ENCODE results near the gene FAXDC2.
A peak's percentile ranks its signal among the peaks of the same experiment; 100 is the strongest.

FAXDC2 gene

DNA sequence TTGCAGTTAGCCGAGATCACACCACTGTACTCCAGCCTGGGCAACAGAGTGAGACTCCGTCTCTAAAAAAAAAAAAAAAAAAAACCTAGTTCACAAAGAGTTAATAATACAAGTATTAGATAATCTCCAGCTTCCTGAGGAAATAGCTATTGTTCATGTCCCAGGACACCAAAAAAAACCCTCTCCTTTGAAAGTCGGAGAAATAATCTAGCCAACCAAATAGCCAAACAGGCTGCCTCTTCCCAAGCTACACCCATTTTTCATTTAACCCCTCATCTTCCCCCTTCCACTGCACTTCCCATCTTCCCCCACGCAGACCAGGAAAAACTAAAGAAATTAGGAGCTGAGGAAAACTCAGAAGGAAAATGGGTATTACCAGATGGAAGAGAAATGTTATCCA lies 31.6 kb upstream of the FAXDC2 start:
- Histone ChIP-seq H3K4me3 (ENCODE audit: low read length) (no peak overlapping the region), H3K36me3 (ENCODE audit: insufficient read depth, low read length) (peaks cover 38% of the 10 kb centered on the region), H3K9me3 (replicated peaks; ENCODE audit: low read length) (peaks cover 26% of the 10 kb centered on the region), H3K27me3 (ENCODE audit: control insufficient read depth, insufficient read depth, low read length) (no peaks in the 10 kb centered on the region), H3K4me1 (ENCODE audit: control insufficient read depth, insufficient read depth, low read length) (no peaks in the 10 kb centered on the region), H3K9ac (ENCODE audit: low read depth, low read length) (no peak overlapping the region), H3K4me2 (ENCODE audit: low read length) (no peak overlapping the region)

DNA sequence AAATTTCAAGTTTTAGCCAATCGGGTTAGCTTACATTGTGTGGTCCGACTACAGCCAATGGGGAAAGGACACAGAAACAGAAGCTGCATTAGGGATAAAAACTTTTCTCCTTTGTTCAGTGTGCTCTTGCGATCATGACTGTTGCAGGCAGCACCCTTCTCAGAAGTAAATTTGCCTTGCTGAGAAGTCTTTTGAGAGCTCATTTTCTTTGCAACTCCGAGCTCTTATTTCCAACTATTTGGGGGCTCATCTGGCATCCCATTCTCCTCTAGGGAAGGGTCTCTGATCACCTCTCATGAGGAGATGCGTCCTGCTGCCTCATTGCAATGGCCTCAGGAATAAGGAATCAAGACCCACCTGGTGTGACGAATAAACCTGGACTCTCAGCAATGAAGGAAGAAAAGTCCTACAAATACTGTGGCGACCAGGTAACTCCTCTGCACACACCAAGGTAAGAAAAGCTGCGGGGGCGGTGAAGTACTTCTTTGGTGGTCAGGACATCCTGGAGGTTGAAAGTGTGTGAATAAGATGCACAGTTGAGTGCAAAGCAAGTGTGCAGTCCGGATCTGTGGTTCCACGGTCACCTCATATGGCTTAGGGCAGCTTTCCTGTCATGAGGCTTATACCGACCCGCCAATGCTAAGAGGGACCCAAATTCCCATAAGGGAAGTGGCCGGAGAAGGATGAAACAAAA lies 28.4 kb upstream of the FAXDC2 start:
- Histone ChIP-seq H3K4me2 (ENCODE audit: low read length) (no peak overlapping the region), H3K27me3 (ENCODE audit: control insufficient read depth, insufficient read depth, low read length) (no peaks in the 10 kb centered on the region), H3K9ac (ENCODE audit: low read depth, low read length) (no peak overlapping the region), H3K36me3 (ENCODE audit: insufficient read depth, low read length) (peaks cover 38% of the 10 kb centered on the region), H3K9me3 (replicated peaks; ENCODE audit: low read length) (peaks cover 9% of the 10 kb centered on the region), H3K4me3 (ENCODE audit: low read length) (no peak overlapping the region), H3K4me1 (ENCODE audit: control insufficient read depth, insufficient read depth, low read length) (no peaks in the 10 kb centered on the region)

DNA sequence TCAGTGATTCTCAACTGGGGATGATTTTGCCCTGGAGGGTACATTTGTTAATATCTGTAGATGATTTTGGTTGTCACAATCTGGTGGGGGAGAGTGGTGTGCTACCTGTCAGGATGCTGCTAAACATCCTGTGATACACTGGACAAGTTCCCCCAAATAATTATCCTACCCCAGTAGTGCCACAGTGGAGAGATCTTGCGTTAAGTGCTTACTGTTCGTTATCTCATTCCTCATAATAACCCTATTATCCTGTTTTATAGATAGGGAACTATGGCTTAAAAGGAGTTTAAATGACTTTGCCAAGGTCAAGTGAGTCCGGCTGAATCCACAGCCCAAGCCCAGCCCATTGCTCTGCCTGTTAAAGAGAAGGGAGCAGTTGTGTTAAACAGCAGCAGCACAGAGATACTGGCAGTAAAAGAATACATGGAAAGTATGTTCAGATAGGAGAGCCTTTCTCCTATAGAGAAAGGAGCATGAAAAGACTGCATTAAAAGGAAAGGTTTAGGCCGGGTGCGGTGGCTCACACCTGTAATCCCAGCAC lies 23.5 kb upstream of the FAXDC2 start:
- H3K36me3 ChIP-seq (ENCODE audit: insufficient read depth, low read length): peaks cover 64% of the 10 kb centered on the region
- H3K27me3 ChIP-seq (ENCODE audit: control insufficient read depth, insufficient read depth, low read length): no peaks in the 10 kb centered on the region
- H3K9ac ChIP-seq (ENCODE audit: low read depth, low read length): no peak overlapping the region
- peaks cover 7% of the 10 kb centered on the region for H3K9me3 ChIP-seq (replicated peaks; ENCODE audit: low read length)
- H3K4me2 ChIP-seq (ENCODE audit: low read length): no peak overlapping the region
- H3K4me3 ChIP-seq (ENCODE audit: low read length): no peak overlapping the region
- H3K4me1 ChIP-seq (ENCODE audit: control insufficient read depth, insufficient read depth, low read length): peaks cover under 1% of the 10 kb centered on the region

DNA sequence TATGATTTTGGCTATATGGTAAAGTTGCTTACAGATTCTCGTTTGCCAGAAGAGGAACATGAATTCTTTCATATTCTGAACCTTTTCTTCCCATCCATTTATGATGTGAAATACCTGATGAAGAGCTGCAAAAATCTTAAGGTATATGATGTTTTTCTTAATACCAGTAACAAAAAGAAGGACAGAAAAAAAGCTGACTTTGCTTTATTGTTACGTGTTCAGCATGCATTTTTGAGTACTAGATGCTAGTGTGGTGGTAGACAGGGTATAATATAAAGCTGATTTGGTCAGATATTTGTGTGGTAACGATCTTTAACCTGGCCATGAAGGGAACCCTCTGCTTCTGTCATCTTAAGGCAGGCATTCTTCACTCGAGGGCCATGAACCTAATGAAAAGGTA lies 21.3 kb upstream of the FAXDC2 start:
- Histone ChIP-seq H3K4me2 (ENCODE audit: low read length) (no peak overlapping the region), H3K36me3 (ENCODE audit: insufficient read depth, low read length) (peaks cover 67% of the 10 kb centered on the region)

DNA sequence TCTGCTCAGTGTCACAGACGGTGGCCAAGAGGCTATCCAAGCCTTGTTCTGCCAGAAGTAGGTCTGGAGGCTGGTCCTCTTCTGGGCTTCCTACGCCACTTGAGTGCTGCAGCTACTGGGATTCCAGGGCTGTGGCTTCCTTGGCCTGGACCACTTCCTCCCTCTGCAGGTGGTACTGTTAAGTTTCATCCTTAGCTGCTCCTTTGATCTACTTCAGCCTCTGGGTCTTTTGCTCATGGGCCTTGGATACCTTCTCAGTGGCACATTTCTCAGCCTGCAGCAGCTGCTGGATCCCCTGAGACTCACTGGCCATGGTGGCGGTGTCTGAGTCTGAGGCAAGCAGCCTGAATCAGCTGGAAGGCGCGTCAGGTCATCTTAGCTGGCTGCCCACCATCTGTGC lies 18.3 kb upstream of the FAXDC2 start:
- H3K36me3 ChIP-seq (ENCODE audit: insufficient read depth, low read length): peaks cover 65% of the 10 kb centered on the region
- no peaks in the 10 kb centered on the region for H3K9me3 ChIP-seq (replicated peaks; ENCODE audit: low read length)
- H3K4me1 ChIP-seq (ENCODE audit: control insufficient read depth, insufficient read depth, low read length): peaks cover 11% of the 10 kb centered on the region
- no peak overlapping the region for H3K4me3 ChIP-seq (ENCODE audit: low read length)
- H3K4me2 ChIP-seq (ENCODE audit: low read length): no peak overlapping the region
- H3K9ac ChIP-seq (ENCODE audit: low read depth, low read length): no peak overlapping the region
- no peaks in the 10 kb centered on the region for H3K27me3 ChIP-seq (ENCODE audit: control insufficient read depth, insufficient read depth, low read length)

More for the DNA sequence above, 21.3 kb upstream of the FAXDC2 start:
- no peaks in the 10 kb centered on the region for H3K9me3 ChIP-seq (replicated peaks; ENCODE audit: low read length)
- H3K4me3 ChIP-seq (ENCODE audit: low read length): no peak overlapping the region
- peaks cover 11% of the 10 kb centered on the region for H3K4me1 ChIP-seq (ENCODE audit: control insufficient read depth, insufficient read depth, low read length)
- no peak overlapping the region for H3K9ac ChIP-seq (ENCODE audit: low read depth, low read length)
- H3K27me3 ChIP-seq (ENCODE audit: control insufficient read depth, insufficient read depth, low read length): no peaks in the 10 kb centered on the region

DNA sequence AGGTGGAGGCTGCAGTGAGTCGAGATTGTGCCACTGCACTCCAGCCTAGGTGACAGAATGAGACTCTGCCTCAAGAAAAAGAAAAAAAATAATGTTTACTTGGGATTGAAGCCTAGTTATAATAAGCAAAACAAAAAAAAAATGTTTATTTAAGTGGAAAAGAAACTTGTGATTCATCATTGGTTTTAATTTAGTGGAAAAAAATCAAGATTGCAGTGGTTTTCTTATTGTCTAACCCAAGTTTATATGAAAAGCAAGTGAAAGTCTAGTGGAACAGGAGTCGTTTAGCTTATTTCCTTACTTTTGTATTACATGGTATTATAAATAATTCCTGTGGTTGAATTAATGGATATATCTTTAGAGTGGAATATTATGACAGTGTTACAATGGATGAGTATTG lies 16.4 kb upstream of the FAXDC2 start:
- peaks cover 62% of the 10 kb centered on the region for H3K36me3 ChIP-seq (ENCODE audit: insufficient read depth, low read length)
- no peaks in the 10 kb centered on the region for H3K9me3 ChIP-seq (replicated peaks; ENCODE audit: low read length)
- no peak overlapping the region for H3K4me2 ChIP-seq (ENCODE audit: low read length)
- H3K27me3 ChIP-seq (ENCODE audit: control insufficient read depth, insufficient read depth, low read length): no peaks in the 10 kb centered on the region
- no peak overlapping the region for H3K9ac ChIP-seq (ENCODE audit: low read depth, low read length)
- no peak overlapping the region for H3K4me3 ChIP-seq (ENCODE audit: low read length)
- H3K4me1 ChIP-seq (ENCODE audit: control insufficient read depth, insufficient read depth, low read length): peaks cover 15% of the 10 kb centered on the region

DNA sequence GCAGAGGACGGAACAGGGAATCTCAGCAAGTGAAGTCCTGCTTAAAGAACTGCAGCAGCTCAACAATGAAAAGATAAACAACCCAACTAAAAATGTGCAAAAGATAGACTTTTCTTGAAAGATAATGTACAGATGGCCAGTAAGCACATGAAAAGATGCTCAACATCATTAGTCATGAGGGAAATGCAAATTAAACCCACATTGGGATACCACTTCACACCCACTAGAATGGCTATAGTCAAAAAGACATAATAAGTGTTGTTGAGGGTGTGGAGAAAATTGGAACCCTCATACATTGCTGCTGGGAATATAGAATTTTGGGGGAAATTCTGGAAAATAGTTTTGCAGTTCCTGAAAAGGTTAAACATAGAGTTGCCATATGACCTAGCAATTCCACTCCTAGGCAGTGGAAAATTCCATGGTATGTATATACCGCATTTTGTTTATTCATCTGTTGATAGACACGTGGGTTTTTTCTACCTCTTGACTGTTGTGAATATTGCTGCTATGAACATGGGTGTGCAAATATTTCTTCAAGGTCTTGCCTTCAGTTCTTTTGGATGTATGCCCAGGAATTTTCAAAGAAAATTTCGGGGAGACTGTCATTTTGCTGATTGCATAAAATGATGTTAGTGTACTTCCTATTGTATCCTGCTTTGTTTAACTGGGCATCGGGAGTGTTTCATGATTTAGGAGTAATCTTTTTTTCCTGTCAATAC lies 15.2 kb upstream of the FAXDC2 start:
- H3K4me3 ChIP-seq (ENCODE audit: low read length): no peak overlapping the region
- H3K9ac ChIP-seq (ENCODE audit: low read depth, low read length): no peak overlapping the region
- no peak overlapping the region for H3K4me2 ChIP-seq (ENCODE audit: low read length)
- H3K4me1 ChIP-seq (ENCODE audit: control insufficient read depth, insufficient read depth, low read length): peaks cover 24% of the 10 kb centered on the region
- H3K36me3 ChIP-seq (ENCODE audit: insufficient read depth, low read length): peaks cover 51% of the 10 kb centered on the region
- H3K9me3 ChIP-seq (replicated peaks; ENCODE audit: low read length): no peaks in the 10 kb centered on the region
- no peaks in the 10 kb centered on the region for H3K27me3 ChIP-seq (ENCODE audit: control insufficient read depth, insufficient read depth, low read length)

DNA sequence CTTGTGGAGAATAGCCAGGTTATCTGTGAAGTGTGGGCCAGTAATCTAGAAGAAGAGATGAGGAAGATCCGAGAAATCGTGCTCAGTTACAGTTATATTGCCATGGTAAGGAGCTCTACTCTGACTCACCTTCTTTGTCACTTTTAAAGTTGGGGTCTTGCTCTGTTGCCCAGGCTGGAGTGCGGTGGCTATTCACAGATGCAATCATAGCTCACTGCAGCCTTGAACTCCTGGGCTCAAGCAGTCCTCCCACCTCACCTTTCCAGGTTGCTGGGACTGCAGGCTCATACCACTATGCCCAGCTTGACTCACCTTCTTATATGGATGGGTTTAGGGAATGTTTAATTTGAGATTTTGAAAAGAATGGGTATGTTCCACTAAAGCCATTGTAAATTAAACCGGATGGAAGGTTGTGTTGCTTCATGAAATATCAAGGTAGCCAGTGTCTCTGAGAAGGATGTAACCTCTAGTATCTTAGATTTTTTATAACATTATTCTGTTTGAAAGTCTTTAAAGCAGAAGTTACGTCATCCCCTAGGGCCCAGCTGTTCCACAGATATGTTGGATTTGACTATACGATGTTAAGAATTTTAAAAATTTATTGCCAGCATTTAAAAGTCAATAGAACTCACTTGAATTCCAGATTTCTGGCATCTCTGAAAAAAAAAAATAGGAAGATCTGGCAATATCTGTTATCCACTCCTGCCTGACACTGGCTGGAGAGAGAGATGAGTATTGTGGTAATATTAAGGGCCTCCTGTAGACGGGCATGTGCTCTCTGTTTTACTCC lies 13.1 kb upstream of the FAXDC2 start:
- peaks cover 40% of the 10 kb centered on the region for H3K36me3 ChIP-seq (ENCODE audit: insufficient read depth, low read length)
- no peaks in the 10 kb centered on the region for H3K9me3 ChIP-seq (replicated peaks; ENCODE audit: low read length)
- H3K9ac ChIP-seq (ENCODE audit: low read depth, low read length): no peak overlapping the region
- no peak overlapping the region for H3K4me2 ChIP-seq (ENCODE audit: low read length)
- H3K4me1 ChIP-seq (ENCODE audit: control insufficient read depth, insufficient read depth, low read length): peaks cover 28% of the 10 kb centered on the region
- no peak overlapping the region for H3K4me3 ChIP-seq (ENCODE audit: low read length)
- H3K27me3 ChIP-seq (ENCODE audit: control insufficient read depth, insufficient read depth, low read length): no peaks in the 10 kb centered on the region

DNA sequence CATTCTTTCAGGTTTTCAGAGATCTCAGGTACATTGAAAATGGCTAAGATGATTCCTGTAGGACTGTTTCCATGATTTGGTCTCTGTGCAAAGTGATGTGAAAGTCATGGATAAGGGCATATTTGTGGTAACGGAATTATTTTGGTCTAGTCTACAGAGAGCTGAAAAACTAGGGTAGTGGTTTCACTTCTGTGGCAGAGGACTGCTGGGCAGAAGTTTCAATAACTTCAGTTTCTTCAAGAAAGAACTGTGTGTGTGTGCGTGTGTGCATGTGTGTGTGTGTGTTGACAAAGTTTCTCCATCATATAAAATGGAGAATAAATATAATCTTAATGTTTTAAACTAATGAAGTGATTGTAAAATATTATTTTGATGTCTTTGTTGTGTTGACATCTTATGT lies 12.4 kb upstream of the FAXDC2 start:
- H3K4me3 ChIP-seq (ENCODE audit: low read length): no peak overlapping the region
- H3K4me2 ChIP-seq (ENCODE audit: low read length): no peak overlapping the region
- no peaks in the 10 kb centered on the region for H3K9me3 ChIP-seq (replicated peaks; ENCODE audit: low read length)
- peaks cover 26% of the 10 kb centered on the region for H3K4me1 ChIP-seq (ENCODE audit: control insufficient read depth, insufficient read depth, low read length)
- H3K36me3 ChIP-seq (ENCODE audit: insufficient read depth, low read length): peaks cover 37% of the 10 kb centered on the region
- H3K9ac ChIP-seq (ENCODE audit: low read depth, low read length): no peak overlapping the region
- no peaks in the 10 kb centered on the region for H3K27me3 ChIP-seq (ENCODE audit: control insufficient read depth, insufficient read depth, low read length)

DNA sequence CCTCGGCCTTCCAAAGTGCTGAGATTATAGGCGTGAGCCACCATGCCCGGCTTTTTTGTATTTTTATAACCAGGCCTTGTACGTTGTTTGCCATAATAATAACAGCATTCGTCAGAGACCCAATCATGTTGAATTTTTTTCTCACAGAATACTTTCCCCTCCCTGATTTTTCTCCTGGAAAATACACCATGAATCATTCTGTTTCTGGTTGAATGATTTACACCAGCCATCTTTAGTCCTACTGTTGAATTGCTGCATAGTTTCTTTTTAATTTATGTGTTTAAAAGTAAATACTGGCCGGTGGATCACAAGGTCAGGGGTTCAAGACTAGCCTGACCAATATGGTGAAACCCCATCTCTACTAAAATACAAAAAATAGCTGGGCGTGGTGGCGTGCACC lies 11.5 kb upstream of the FAXDC2 start:
- no peak overlapping the region for H3K4me2 ChIP-seq (ENCODE audit: low read length)
- peaks cover 31% of the 10 kb centered on the region for H3K36me3 ChIP-seq (ENCODE audit: insufficient read depth, low read length)
- peaks cover 26% of the 10 kb centered on the region for H3K4me1 ChIP-seq (ENCODE audit: control insufficient read depth, insufficient read depth, low read length)
- H3K9ac ChIP-seq (ENCODE audit: low read depth, low read length): no peak overlapping the region
- no peak overlapping the region for H3K4me3 ChIP-seq (ENCODE audit: low read length)
- H3K27me3 ChIP-seq (ENCODE audit: control insufficient read depth, insufficient read depth, low read length): no peaks in the 10 kb centered on the region
- H3K9me3 ChIP-seq (replicated peaks; ENCODE audit: low read length): no peaks in the 10 kb centered on the region

DNA sequence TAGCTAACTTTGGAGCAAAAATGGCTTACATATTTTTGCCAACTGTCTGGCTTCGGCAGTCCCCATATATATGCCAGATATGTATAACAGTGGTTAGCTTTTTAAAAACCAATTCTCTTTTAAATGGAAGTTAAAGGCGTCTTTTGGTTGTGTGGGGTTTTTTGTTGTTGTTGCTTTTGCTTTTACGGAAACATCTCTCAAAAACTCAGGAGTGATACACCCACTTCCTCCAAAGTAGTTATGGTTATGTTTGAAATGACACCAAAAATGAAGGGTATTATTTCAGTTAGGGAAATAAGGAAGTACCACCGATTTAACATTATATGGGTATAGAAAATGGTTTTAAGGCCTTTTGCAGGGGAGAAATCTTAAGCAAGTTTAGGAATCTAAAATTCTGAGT lies 10.4 kb upstream of the FAXDC2 start:
- Histone ChIP-seq H3K4me3 (ENCODE audit: low read length) (peak overlapping the region; percentile 82), H3K4me1 (ENCODE audit: control insufficient read depth, insufficient read depth, low read length) (peaks cover 30% of the 10 kb centered on the region)

More for the DNA sequence above, 10.4 kb upstream of the FAXDC2 start:
- no peaks in the 10 kb centered on the region for H3K9me3 ChIP-seq (replicated peaks; ENCODE audit: low read length)
- H3K27me3 ChIP-seq (ENCODE audit: control insufficient read depth, insufficient read depth, low read length): no peaks in the 10 kb centered on the region
- H3K9ac ChIP-seq (ENCODE audit: low read depth, low read length): peak overlapping the region; percentile 91
- peaks cover 22% of the 10 kb centered on the region for H3K36me3 ChIP-seq (ENCODE audit: insufficient read depth, low read length)
- H3K4me2 ChIP-seq (ENCODE audit: low read length): peak overlapping the region; percentile 88
